Lower lobe of right lung (tissue), 2 donors: ENCODE data around the gene CD302. TPM values are rescaled to one million over a fixed set of nuclear protein-coding genes. Genes with fewer than 3 reads are reported as not detected.
"Not testable (repeated sequence)": the region's sequence is repeated elsewhere in the genome, so short reads cannot be mapped to it uniquely, and the experiment has no call there.

Source experiments
- ATAC-seq, 2 donors: fragments of 200-7000 bp; cut with Tn5 transposase; one replicate each; pipeline ENCODE4 v1.9.1; 2020 to 2022; ENCODE audit warnings: mild to moderate bottlenecking in 2 of 2, moderate library complexity in 2 of 2
- DNase-seq: peaks from one replicate; pipeline ENCODE4 v3.0.0-alpha.2; 2020
- H3K27ac ChIP-seq: fragments of 200-600 bp; one replicate; pipeline ENCODE4 v1.8.0; 2022
- H3K27me3 ChIP-seq: fragments of 200-600 bp; one replicate; pipeline ENCODE4 v1.8.0; 2022; ENCODE audit warnings: low read depth
- H3K36me3 ChIP-seq: fragments of 200-600 bp; one replicate; pipeline ENCODE4 v1.8.0; 2022; ENCODE audit warnings: mild to moderate bottlenecking
- H3K4me1 ChIP-seq: fragments of 200-600 bp; one replicate; pipeline ENCODE4 v1.8.0; 2022
- H3K4me3 ChIP-seq: fragments of 200-600 bp; one replicate; pipeline ENCODE4 v1.8.0; 2022; ENCODE audit warnings: mild to moderate bottlenecking
- H3K9me3 ChIP-seq: fragments of 200-600 bp; one replicate; pipeline ENCODE4 v1.8.0; 2022
- intact Hi-C: fragments of 100-400 bp; cut with DNase I; formaldehyde crosslinking; loops from one replicate; pipeline ENCODE4 v1.11.0; 2022
- total RNA-seq: library from RNA; stranded (reverse); fragmentation: NEBNext Ultra II Directional; extraction: Animal tissue kit (Norgen Biotek cat#: 25700); gene quantifications from one replicate; pipeline ENCODE4 v1.2.1, GENCODE V29; 2021
- TF ChIP-seq, protein P1 (sequence below): fragments of 200-600 bp; IDR thresholded peaks from one replicate; pipeline ENCODE4 v1.8.0; 2022; ENCODE audit warnings: antibody characterized with exemption, mild to moderate bottlenecking
- donor health status: DM: no; HTN: yes; CAD: no; lungs with severe emphysema.

CD302 gene
- total RNA-seq, 1 donor from 2014 or later = 100 TPM

DNA sequence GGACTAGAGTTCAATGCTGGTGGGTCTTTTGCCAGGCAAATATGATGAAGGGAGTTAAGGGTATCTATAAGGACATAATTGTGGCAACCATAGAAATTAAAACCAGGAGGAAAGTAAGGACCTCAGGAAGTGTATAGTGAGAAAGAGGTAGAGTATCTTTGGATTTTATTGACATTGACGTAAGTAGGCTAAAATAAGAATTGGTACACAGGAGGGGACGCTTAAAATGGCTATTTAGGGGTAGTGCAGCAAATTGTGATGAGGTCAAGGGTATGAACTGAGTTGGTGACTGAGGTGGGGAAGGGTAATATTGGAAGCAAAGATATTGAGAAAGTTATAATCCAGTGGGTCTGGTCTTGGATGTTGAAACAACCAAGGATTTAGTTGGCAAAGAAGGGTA, 43.0 kb downstream of the CD302 start:
- no peak overlapping the region for H3K27ac ChIP-seq
- DNase-seq (no peak), ATAC-seq (no peak)
- H3K4me3 ChIP-seq = no peak overlapping the region
- no peaks in the 10 kb centered on the region for H3K9me3 ChIP-seq
- TF ChIP-seq, protein P1, sequence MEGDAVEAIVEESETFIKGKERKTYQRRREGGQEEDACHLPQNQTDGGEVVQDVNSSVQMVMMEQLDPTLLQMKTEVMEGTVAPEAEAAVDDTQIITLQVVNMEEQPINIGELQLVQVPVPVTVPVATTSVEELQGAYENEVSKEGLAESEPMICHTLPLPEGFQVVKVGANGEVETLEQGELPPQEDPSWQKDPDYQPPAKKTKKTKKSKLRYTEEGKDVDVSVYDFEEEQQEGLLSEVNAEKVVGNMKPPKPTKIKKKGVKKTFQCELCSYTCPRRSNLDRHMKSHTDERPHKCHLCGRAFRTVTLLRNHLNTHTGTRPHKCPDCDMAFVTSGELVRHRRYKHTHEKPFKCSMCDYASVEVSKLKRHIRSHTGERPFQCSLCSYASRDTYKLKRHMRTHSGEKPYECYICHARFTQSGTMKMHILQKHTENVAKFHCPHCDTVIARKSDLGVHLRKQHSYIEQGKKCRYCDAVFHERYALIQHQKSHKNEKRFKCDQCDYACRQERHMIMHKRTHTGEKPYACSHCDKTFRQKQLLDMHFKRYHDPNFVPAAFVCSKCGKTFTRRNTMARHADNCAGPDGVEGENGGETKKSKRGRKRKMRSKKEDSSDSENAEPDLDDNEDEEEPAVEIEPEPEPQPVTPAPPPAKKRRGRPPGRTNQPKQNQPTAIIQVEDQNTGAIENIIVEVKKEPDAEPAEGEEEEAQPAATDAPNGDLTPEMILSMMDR = no peak
- intact Hi-C loops = no loop called here
- H3K36me3 ChIP-seq = peaks cover 77% of the 10 kb centered on the region
- H3K4me1 ChIP-seq = peaks cover 34% of the 10 kb centered on the region
- no peaks in the 10 kb centered on the region for H3K27me3 ChIP-seq

DNA sequence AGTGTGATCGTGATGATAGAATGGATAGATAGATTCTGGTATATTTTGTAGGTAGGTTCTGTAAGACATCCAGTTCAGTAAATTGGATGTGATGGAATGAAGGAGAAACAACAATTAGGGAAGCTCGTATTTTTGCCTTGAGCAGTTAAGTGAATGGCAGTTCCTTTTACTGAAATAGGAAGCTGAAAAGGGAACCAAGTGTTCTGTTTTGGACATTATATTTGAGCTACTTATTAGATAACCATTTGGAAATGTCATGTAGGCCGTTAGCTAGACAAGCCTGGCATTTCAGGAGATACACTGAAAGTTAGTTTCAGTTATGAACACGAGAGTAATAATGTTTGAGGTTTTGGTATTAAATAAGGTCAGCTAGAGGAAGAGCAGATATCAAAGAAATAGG, 44.2 kb downstream of the CD302 start:
- Histone ChIP-seq H3K4me3 (no peak overlapping the region), H3K27ac (no peak overlapping the region), H3K27me3 (no peaks in the 10 kb centered on the region), H3K36me3 (peaks cover 77% of the 10 kb centered on the region), H3K9me3 (no peaks in the 10 kb centered on the region), H3K4me1 (peaks cover 22% of the 10 kb centered on the region)
- TF ChIP-seq, protein P1 = no peak
- ATAC-seq (peak; percentile 29 to 70), DNase-seq (no peak)
- intact Hi-C loops = no loop called here

DNA sequence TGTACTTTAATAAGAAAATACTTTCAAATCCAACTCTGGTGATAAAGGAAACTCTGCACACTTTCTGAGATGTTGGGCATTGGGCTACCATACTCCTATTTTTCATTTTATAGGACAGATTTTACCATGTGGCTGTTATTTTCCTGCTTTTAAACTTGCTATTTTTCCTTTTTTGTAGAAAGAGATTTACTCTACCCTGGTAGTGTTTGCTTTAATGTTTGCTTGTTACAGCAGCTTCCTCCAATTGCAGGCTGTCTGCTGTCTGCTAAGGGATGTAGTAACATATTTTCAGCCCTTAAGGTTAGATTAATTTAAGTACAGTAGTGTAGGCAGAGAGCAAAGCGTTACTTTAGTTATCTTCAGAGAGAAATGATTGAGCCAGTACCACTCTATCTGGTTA, 47.1 kb downstream of the CD302 start:
- Histone ChIP-seq H3K4me3 (no peak overlapping the region), H3K36me3 (peaks cover 90% of the 10 kb centered on the region), H3K9me3 (no peaks in the 10 kb centered on the region), H3K27ac (no peak overlapping the region), H3K27me3 (no peaks in the 10 kb centered on the region), H3K4me1 (peaks cover 10% of the 10 kb centered on the region)
- ATAC-seq (no peak), DNase-seq (no peak)
- intact Hi-C loops = no loop called here
- TF ChIP-seq, protein P1 = no peak

DNA sequence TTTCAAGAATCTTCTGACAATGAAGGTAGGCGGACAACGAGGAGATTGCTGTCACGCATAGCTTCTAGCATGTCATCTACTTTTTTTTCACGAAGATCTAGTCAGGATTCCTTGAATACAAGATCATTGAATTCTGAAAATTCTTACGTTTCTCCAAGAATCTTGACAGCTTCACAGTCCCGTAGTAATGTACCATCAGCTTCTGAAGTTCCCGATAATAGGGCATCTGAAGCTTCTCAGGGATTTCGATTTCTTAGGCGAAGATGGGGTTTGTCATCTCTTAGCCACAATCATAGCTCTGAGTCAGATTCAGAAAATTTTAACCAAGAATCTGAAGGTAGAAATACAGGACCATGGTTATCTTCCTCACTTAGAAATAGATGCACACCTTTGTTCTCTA, 49.9 kb downstream of the CD302 start:
- H3K27me3 ChIP-seq = no peaks in the 10 kb centered on the region
- DNase-seq (no peak), ATAC-seq (no peak)
- H3K4me1 ChIP-seq = no peaks in the 10 kb centered on the region
- H3K4me3 ChIP-seq = no peak overlapping the region
- no peaks in the 10 kb centered on the region for H3K9me3 ChIP-seq
- intact Hi-C loops = no loop called here
- TF ChIP-seq, protein P1 = no peak
- H3K36me3 ChIP-seq = peaks cover 89% of the 10 kb centered on the region
- no peak overlapping the region for H3K27ac ChIP-seq

DNA sequence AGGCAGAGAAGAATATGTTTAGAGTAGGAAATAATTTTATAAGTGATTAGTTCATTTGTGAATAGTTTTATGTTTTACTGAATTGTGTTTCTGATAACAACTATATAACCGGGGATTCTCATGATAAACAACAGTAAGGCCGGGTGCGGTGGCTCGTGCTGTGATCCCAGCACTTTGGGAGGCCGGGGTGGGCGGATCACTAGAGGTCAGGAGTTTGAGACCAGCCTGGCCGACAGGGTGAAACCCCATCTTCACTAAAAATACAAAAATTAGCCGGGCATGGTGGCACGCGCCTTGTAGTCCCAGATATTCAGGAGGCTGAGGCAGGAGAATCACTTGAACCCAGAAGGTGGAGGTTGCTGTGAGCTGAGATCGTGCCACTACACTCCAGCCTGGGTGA, 52.8 kb downstream of the CD302 start:
- H3K27me3 ChIP-seq, H3K4me1 ChIP-seq, ATAC-seq, H3K4me3 ChIP-seq, H3K27ac ChIP-seq, DNase-seq, H3K9me3 ChIP-seq, intact Hi-C loops: not testable (repeated sequence)
- H3K36me3 ChIP-seq = peaks cover 69% of the 10 kb centered on the region

DNA sequence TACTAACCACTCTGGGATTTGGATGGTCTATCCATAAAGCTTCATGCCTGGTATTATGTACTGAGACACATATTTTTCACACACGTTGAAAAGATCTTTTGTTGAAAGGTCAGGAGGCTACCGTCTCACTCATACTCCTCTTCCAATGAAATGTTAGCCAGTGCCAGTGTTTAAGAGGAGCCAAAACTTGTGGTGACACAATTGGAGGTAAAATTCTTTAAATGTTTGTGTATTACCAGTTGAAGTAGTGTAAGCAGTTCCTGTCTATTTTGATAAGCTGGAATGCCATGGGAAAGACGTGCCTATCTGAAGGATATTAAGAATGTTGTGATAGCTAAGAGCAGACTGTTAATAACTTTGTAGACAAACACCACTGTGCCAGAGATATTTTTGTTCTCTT, 53.6 kb downstream of the CD302 start:
- no peak overlapping the region for H3K4me3 ChIP-seq
- no peak overlapping the region for H3K27ac ChIP-seq
- TF ChIP-seq, protein P1 = no peak
- H3K9me3 ChIP-seq = no peaks in the 10 kb centered on the region
- H3K36me3 ChIP-seq = peaks cover 69% of the 10 kb centered on the region
- DNase-seq = no peak
- peak; percentile 21 to 73 for ATAC-seq
- H3K27me3 ChIP-seq = no peaks in the 10 kb centered on the region
- intact Hi-C loops = no loop called here
- no peaks in the 10 kb centered on the region for H3K4me1 ChIP-seq
